NT2/D1 (cell line): ENCODE results near the gene TCL1A.
"Not testable (repeated sequence)": the region's sequence is repeated elsewhere in the genome, so short reads cannot be mapped to it uniquely, and the experiment has no call there.

Source experiments
- DNase-seq: peaks from one replicate; pipeline ENCODE4 v3.0.0-alpha.2; 2011; ENCODE audit warnings: low read depth, low spot score
- H3K27me3 ChIP-seq: 2 replicates; pipeline ENCODE4 v1.6.0; 2011; ENCODE audit warnings: mild to moderate bottlenecking; ENCODE audit not compliant: insufficient read length, insufficient read depth
- H3K36me3 ChIP-seq: 2 replicates; pipeline ENCODE4 v1.6.1; 2011; ENCODE audit warnings: mild to moderate bottlenecking, low read length, mixed read lengths; ENCODE audit not compliant: insufficient read depth, insufficient read length
- H3K4me1 ChIP-seq: 2 replicates; pipeline ENCODE4 v1.5.1; 2011; ENCODE audit not compliant: insufficient read depth, insufficient read length
- H3K4me3 ChIP-seq: 2 replicates; pipeline ENCODE4 v1.5.1; 2011; ENCODE audit warnings: low read depth; ENCODE audit not compliant: insufficient read length
- H3K9ac ChIP-seq: 2 replicates; pipeline ENCODE4 v1.6.0; 2011; ENCODE audit warnings: low read depth; ENCODE audit not compliant: insufficient read length
- H3K9me3 ChIP-seq: 2 replicates; pipeline ENCODE4 v1.5.1; 2011; ENCODE audit warnings: mild to moderate bottlenecking, low read length; ENCODE audit not compliant: insufficient read depth
- SUZ12 ChIP-seq: IDR thresholded peaks from 2 replicates; pipeline ENCODE4 v1.6.1; 2011; ENCODE audit not compliant: insufficient read length, insufficient read depth; ENCODE audit errors: extremely low read depth
- YY1 ChIP-seq: IDR thresholded peaks from 2 replicates; pipeline ENCODE4 v1.6.1; 2011; ENCODE audit not compliant: insufficient read length, insufficient read depth
- ZNF274 ChIP-seq: IDR thresholded peaks from 2 replicates; pipeline ENCODE4 v1.6.1; 2011; ENCODE audit warnings: mild to moderate bottlenecking, low read depth, low read length

The TCL1A gene

GRCh38 chr14:95713596-95714371 is at the start of gene TCL1A:
TCL1A (minus strand) TSS chr14:95714125; CDS start chr14:95714066, 59 bp downstream.
- Histone ChIP-seq H3K9ac (no peak within 1 kb of the TSS), H3K4me3 (no peak within 1 kb of the TSS), H3K4me1 (no peaks in the 10 kb centered on the region), H3K36me3 (no peaks in the 10 kb centered on the region), H3K9me3 (no peaks in the 10 kb centered on the region; the same call in 1 of the 2 replicates), H3K27me3 (no peaks in the 10 kb centered on the region)
- no peak for DNase-seq
- no peak for TF ChIP-seq ZNF274
- no peak for TF ChIP-seq SUZ12
- no peak for TF ChIP-seq YY1

- H3K4me1 ChIP-seq, H3K27me3 ChIP-seq, H3K36me3 ChIP-seq, H3K4me3 ChIP-seq, H3K9me3 ChIP-seq, H3K9ac ChIP-seq, DNase-seq: not testable (repeated sequence)
Measured at GRCh38 chr14:95763032-95763431, 49.1 kb upstream of the TCL1A start.

- H3K9ac ChIP-seq: no peak overlapping the region
- TF ChIP-seq SUZ12: no peak
- no peaks in the 10 kb centered on the region for H3K9me3 ChIP-seq
- no peaks in the 10 kb centered on the region for H3K36me3 ChIP-seq
- peaks cover 3% of the 10 kb centered on the region for H3K4me1 ChIP-seq
- H3K4me3 ChIP-seq: no peak overlapping the region
- no peak for DNase-seq
- no peaks in the 10 kb centered on the region for H3K27me3 ChIP-seq
Measured at GRCh38 chr14:95761436-95761835, 47.5 kb upstream of the TCL1A start.

- peaks cover 3% of the 10 kb centered on the region for H3K4me1 ChIP-seq
- no peak for TF ChIP-seq ZNF274
- no peak for TF ChIP-seq SUZ12
- no peak for TF ChIP-seq YY1
- H3K4me3 ChIP-seq: no peak overlapping the region
- H3K27me3 ChIP-seq: no peaks in the 10 kb centered on the region
- no peaks in the 10 kb centered on the region for H3K36me3 ChIP-seq
- no peaks in the 10 kb centered on the region for H3K9me3 ChIP-seq
- H3K9ac ChIP-seq: no peak overlapping the region
- no peak for DNase-seq
Measured at GRCh38 chr14:95760596-95760995, 46.7 kb upstream of the TCL1A start.

- Histone ChIP-seq H3K27me3 (no peaks in the 10 kb centered on the region), H3K36me3 (no peaks in the 10 kb centered on the region), H3K9ac (no peak overlapping the region), H3K9me3 (no peaks in the 10 kb centered on the region), H3K4me3 (no peak overlapping the region), H3K4me1 (no peaks in the 10 kb centered on the region)
- no peak for TF ChIP-seq ZNF274
- no peak for TF ChIP-seq YY1
- TF ChIP-seq SUZ12: no peak
- no peak for DNase-seq
Measured at GRCh38 chr14:95759941-95760340, 46.0 kb upstream of the TCL1A start.

- no peak overlapping the region for H3K4me3 ChIP-seq
- no peak for TF ChIP-seq ZNF274
- H3K9me3 ChIP-seq: no peaks in the 10 kb centered on the region; the same call in 1 of the 2 replicates
- DNase-seq: no peak
- no peak overlapping the region for H3K9ac ChIP-seq
- H3K36me3 ChIP-seq: no peaks in the 10 kb centered on the region
- H3K27me3 ChIP-seq: no peaks in the 10 kb centered on the region
- no peaks in the 10 kb centered on the region for H3K4me1 ChIP-seq
Measured at GRCh38 chr14:95758331-95758730, 44.4 kb upstream of the TCL1A start.

- Histone ChIP-seq H3K9me3 (no peaks in the 10 kb centered on the region; the same call in 1 of the 2 replicates), H3K36me3 (no peaks in the 10 kb centered on the region), H3K4me3 (no peak overlapping the region), H3K27me3 (no peaks in the 10 kb centered on the region), H3K4me1 (no peaks in the 10 kb centered on the region), H3K9ac (no peak overlapping the region)
- DNase-seq: no peak
- no peak for TF ChIP-seq ZNF274
- no peak for TF ChIP-seq YY1
- no peak for TF ChIP-seq SUZ12
Measured at GRCh38 chr14:95756751-95757150, 42.8 kb upstream of the TCL1A start.

GRCh38 chr14:95756127-95756526 is 42.2 kb upstream of the TCL1A start:
- no peaks in the 10 kb centered on the region for H3K4me1 ChIP-seq
- no peak for DNase-seq
- no peak for TF ChIP-seq SUZ12
- TF ChIP-seq YY1: no peak
- TF ChIP-seq ZNF274: no peak

More at GRCh38 chr14:95756127-95756526, 42.2 kb upstream of the TCL1A start:
- Histone ChIP-seq H3K9ac (no peak overlapping the region), H3K36me3 (no peaks in the 10 kb centered on the region), H3K4me3 (no peak overlapping the region), H3K9me3 (no peaks in the 10 kb centered on the region; the same call in 1 of the 2 replicates), H3K27me3 (no peaks in the 10 kb centered on the region)
